H9 (cell line): ENCODE results near the gene RGL1. TPM values are rescaled to one million over a fixed set of nuclear protein-coding genes. Genes with fewer than 3 reads are reported as not detected.

Experiments
- DNase-seq: peaks from one replicate; pipeline ENCODE4 v3.0.0-alpha.2; 2017
- H2AFZ ChIP-seq: one replicate; pipeline ENCODE4 v1.6.1; 2013; ENCODE audit warnings: mild to moderate bottlenecking, low read length, control low read depth, moderate library complexity
- H2AK5ac ChIP-seq: 2 replicates; pipeline ENCODE4 v1.6.1; 2013; ENCODE audit warnings: low read length, control low read depth, mixed read lengths; ENCODE audit not compliant: insufficient read length
- H2BK120ac ChIP-seq: one replicate; pipeline ENCODE4 v1.6.1; 2013; ENCODE audit warnings: low read depth, mild to moderate bottlenecking, low read length, control low read depth, inconsistent platforms; ENCODE audit not compliant: poor library complexity, severe bottlenecking
- H2BK12ac ChIP-seq: 2 replicates; pipeline ENCODE4 v1.6.1; 2013; ENCODE audit warnings: low read length, control low read depth, mixed read lengths, low read depth; ENCODE audit not compliant: insufficient read length
- H2BK15ac ChIP-seq: 2 replicates; pipeline ENCODE4 v1.6.1; 2013; ENCODE audit warnings: low read depth, low read length, control low read depth
- H2BK20ac ChIP-seq: one replicate; pipeline ENCODE4 v1.6.1; 2013; ENCODE audit warnings: low read depth, mild to moderate bottlenecking, low read length, control low read depth, inconsistent platforms; ENCODE audit not compliant: poor library complexity, severe bottlenecking
- H2BK5ac ChIP-seq: 2 replicates; pipeline ENCODE4 v1.6.1; 2013; ENCODE audit warnings: low read length, control low read depth, mixed read lengths; ENCODE audit not compliant: insufficient read length
- H3K14ac ChIP-seq: 2 replicates; pipeline ENCODE4 v1.6.1; 2013; ENCODE audit warnings: low read length, control low read depth; ENCODE audit not compliant: insufficient read depth
- H3K18ac ChIP-seq: 2 replicates; pipeline ENCODE4 v1.6.1; 2013; ENCODE audit warnings: low read depth, mild to moderate bottlenecking, mixed read lengths, low read length, control low read depth; ENCODE audit not compliant: insufficient read length
- H3K23ac ChIP-seq: 2 replicates; pipeline ENCODE4 v1.6.1; 2013; ENCODE audit warnings: low read length, control low read depth, mixed read lengths, low read depth; ENCODE audit not compliant: insufficient read length
- H3K23me2 ChIP-seq: 2 replicates; pipeline ENCODE4 v1.6.1; 2013; ENCODE audit warnings: low read depth, mild to moderate bottlenecking, mixed read lengths, low read length, control low read depth; ENCODE audit not compliant: insufficient read length, poor library complexity, severe bottlenecking
- H3K27ac ChIP-seq: 2 replicates; pipeline ENCODE4 v1.5.1; 2013; ENCODE audit warnings: low read length, control low read depth, mixed read lengths, low read depth; ENCODE audit not compliant: insufficient read length
- H3K27me3 ChIP-seq: 2 replicates; pipeline ENCODE4 v1.6.1; 2013; ENCODE audit warnings: low read length, control low read depth, inconsistent platforms; ENCODE audit not compliant: insufficient read depth
- H3K4ac ChIP-seq: 2 replicates; pipeline ENCODE4 v1.6.1; 2013; ENCODE audit warnings: low read depth, mild to moderate bottlenecking, control low read depth, inconsistent platforms, low read length, moderate library complexity
- H3K4me1 ChIP-seq: 2 replicates; pipeline ENCODE4 v1.6.1; 2013; ENCODE audit warnings: low read length, control low read depth, inconsistent platforms; ENCODE audit not compliant: insufficient read depth
- H3K4me2 ChIP-seq: 2 replicates; pipeline ENCODE4 v1.6.1; 2013; ENCODE audit warnings: low read length, control low read depth, mixed read lengths; ENCODE audit not compliant: insufficient read length, insufficient read depth
- H3K56ac ChIP-seq: 2 replicates; pipeline ENCODE4 v1.6.1; 2013; ENCODE audit warnings: low read depth, mild to moderate bottlenecking, mixed read lengths, low read length, control low read depth; ENCODE audit not compliant: insufficient read length
- H3K79me1 ChIP-seq: 2 replicates; pipeline ENCODE4 v1.6.1; 2013; ENCODE audit warnings: low read depth, mild to moderate bottlenecking, moderate library complexity, low read length, control low read depth, inconsistent platforms; ENCODE audit not compliant: insufficient read depth, poor library complexity, severe bottlenecking
- H3K79me2 ChIP-seq: 2 replicates; pipeline ENCODE4 v1.6.1; 2013; ENCODE audit warnings: low read length, control low read depth, inconsistent platforms; ENCODE audit not compliant: insufficient read depth
- H3K9ac ChIP-seq: 2 replicates; pipeline ENCODE4 v1.6.1; 2013; ENCODE audit warnings: low read length, control low read depth, mixed read lengths; ENCODE audit not compliant: insufficient read length; ENCODE audit errors: extremely low read depth
- H3K9me3 ChIP-seq: one replicate; pipeline ENCODE4 v1.6.1; 2013; ENCODE audit warnings: low read depth, low read length, inconsistent platforms; ENCODE audit not compliant: control insufficient read depth
- H3T11ph ChIP-seq: one replicate; pipeline ENCODE4 v1.6.1; 2013; ENCODE audit warnings: mild to moderate bottlenecking, low read length, control low read depth, inconsistent platforms
- H4K20me1 ChIP-seq: one replicate; pipeline ENCODE4 v1.6.1; 2013; ENCODE audit not compliant: control insufficient read depth, insufficient read length, insufficient read depth
- H4K5ac ChIP-seq: 2 replicates; pipeline ENCODE4 v1.6.1; 2013; ENCODE audit warnings: low read depth, mild to moderate bottlenecking, mixed read lengths, low read length, control low read depth; ENCODE audit not compliant: insufficient read length
- H4K8ac ChIP-seq: replicated peaks from 2 replicates; pipeline ENCODE4 v1.6.1; 2013; ENCODE audit warnings: low read length, control low read depth, mixed read lengths, low read depth; ENCODE audit not compliant: insufficient read length
- H4K91ac ChIP-seq: 2 replicates; pipeline ENCODE4 v1.6.1; 2013; ENCODE audit warnings: low read depth, mild to moderate bottlenecking, moderate library complexity, mixed read lengths, low read length, control low read depth; ENCODE audit not compliant: insufficient read length
- H3K27ac Mint-ChIP-seq, 3 experiments: 2 replicates in 2 of 3; 3 replicates in 1 of 3; pipeline ENCODE4 v1.8.0; 2020 to 2021; ENCODE audit warnings: mixed read lengths in 3 of 3, mild to moderate bottlenecking in 1 of 3, moderate library complexity in 1 of 3
- H3K27me3 Mint-ChIP-seq: 2 replicates; pipeline ENCODE4 v1.8.0; 2021; ENCODE audit warnings: low read depth, mild to moderate bottlenecking, moderate library complexity, mixed read lengths
- H3K36me3 Mint-ChIP-seq, 3 experiments: 2 replicates in 2 of 3; 3 replicates in 1 of 3; pipeline ENCODE4 v1.8.0; 2020 to 2021; ENCODE audit warnings: low read depth in 3 of 3, mixed read lengths in 3 of 3; ENCODE audit not compliant: insufficient read depth in 1 of 3
- H3K4me1 Mint-ChIP-seq, 2 experiments: 2 replicates each; pipeline ENCODE4 v1.8.0; 2020; ENCODE audit warnings: mixed read lengths in 2 of 2
- H3K4me3 Mint-ChIP-seq, 2 experiments: 2 replicates in 1 of 2; 3 replicates in 1 of 2; pipeline ENCODE4 v1.8.0; 2020 to 2021; ENCODE audit warnings: mild to moderate bottlenecking in 2 of 2, mixed read lengths in 2 of 2, moderate library complexity in 1 of 2
- H3K9me3 Mint-ChIP-seq, 2 experiments: 2 replicates in 1 of 2; 3 replicates in 1 of 2; pipeline ENCODE4 v1.8.0; 2020; ENCODE audit warnings: mild to moderate bottlenecking in 2 of 2, mixed read lengths in 2 of 2, moderate library complexity in 1 of 2
- CTCF ChIP-seq: fragments of 200-600 bp; sonication (generic); conservative IDR thresholded peaks from 3 replicates; pipeline ENCODE4 v1.8.0; 2021; ENCODE audit warnings: antibody characterized with exemption, mild to moderate bottlenecking
- WGBS: extraction: QIAGEN DNeasy Blood & Tissue Kit; methylation state at CpG from one replicate; pipeline ENCODE4 v1.1.7; 2013; ENCODE audit warnings: missing lambda C conversion rate, low lambda C conversion rate, mixed read lengths; ENCODE audit not compliant: insufficient read length; ENCODE audit errors: extremely low coverage; 5-methylcytosine and 5-hydroxymethylcytosine counted together
- total RNA-seq: library from RNA; stranded (reverse); gene quantifications from 2 replicates; pipeline ENCODE4 v1.2.1, GENCODE V29; 2021

RGL1 gene
- total RNA-seq, 1 experiment from 2014 or later, result 1.4 TPM

- H3K18ac ChIP-seq, result no peak overlapping the region
- Mint-ChIP-seq H3K27ac (no peak overlapping the region), H3K27me3 (no peaks in the 10 kb centered on the region), H3K36me3 (peaks cover 3 to 19% (median 9%) of the 10 kb centered on the region in 3 experiments), H3K4me1 (peaks cover 8% of the 10 kb centered on the region in 2 experiments), H3K4me3 (no peak overlapping the region), H3K9me3 (peaks cover 9 to 16% of the 10 kb centered on the region in 2 experiments)
- no peak for DNase-seq
- no peak overlapping the region for H2BK15ac ChIP-seq
- H2AK5ac ChIP-seq, result no peak overlapping the region
- no peak overlapping the region for H2BK5ac ChIP-seq
- no peak overlapping the region for H4K5ac ChIP-seq
- no peak overlapping the region for H2BK20ac ChIP-seq
- H3K4me2 ChIP-seq, result no peak overlapping the region
- no peaks in the 10 kb centered on the region for H4K20me1 ChIP-seq
- no peak overlapping the region for H3K4ac ChIP-seq
- no peaks in the 10 kb centered on the region for H3K27me3 ChIP-seq
- no peak overlapping the region for H4K91ac ChIP-seq
- H2AFZ ChIP-seq, result no peak overlapping the region
- H3T11ph ChIP-seq, result no peak overlapping the region
- H3K4me1 ChIP-seq, result peaks cover 3% of the 10 kb centered on the region; the same call in 1 of the 2 replicates
- no peak overlapping the region for H2BK120ac ChIP-seq
- H3K27ac ChIP-seq, result no peak overlapping the region
- H3K56ac ChIP-seq, result no peak overlapping the region
- no peak overlapping the region for H3K23ac ChIP-seq
- no peak overlapping the region for H2BK12ac ChIP-seq
- H3K79me2 ChIP-seq, result no peaks in the 10 kb centered on the region
- no peak overlapping the region for H3K14ac ChIP-seq
- no peaks in the 10 kb centered on the region for H3K23me2 ChIP-seq
- TF ChIP-seq CTCF, result no peak
- H3K79me1 ChIP-seq, result no peaks in the 10 kb centered on the region
- H3K9ac ChIP-seq, result no peak overlapping the region
- H3K9me3 ChIP-seq, result no peaks in the 10 kb centered on the region
- no peak overlapping the region for H4K8ac ChIP-seq
- whole genome bisulfite sequencing, result no CpG with 5 or more reads among the region's 4 CpGs
Observed at GRCh38 chr1:183757061-183757460, 47.9 kb upstream of the RGL1 start.
